ENCODE measurements around the gene RGL1.
A peak's percentile ranks its signal among the peaks of the same experiment; 100 is the strongest.

Gene RGL1

DNA sequence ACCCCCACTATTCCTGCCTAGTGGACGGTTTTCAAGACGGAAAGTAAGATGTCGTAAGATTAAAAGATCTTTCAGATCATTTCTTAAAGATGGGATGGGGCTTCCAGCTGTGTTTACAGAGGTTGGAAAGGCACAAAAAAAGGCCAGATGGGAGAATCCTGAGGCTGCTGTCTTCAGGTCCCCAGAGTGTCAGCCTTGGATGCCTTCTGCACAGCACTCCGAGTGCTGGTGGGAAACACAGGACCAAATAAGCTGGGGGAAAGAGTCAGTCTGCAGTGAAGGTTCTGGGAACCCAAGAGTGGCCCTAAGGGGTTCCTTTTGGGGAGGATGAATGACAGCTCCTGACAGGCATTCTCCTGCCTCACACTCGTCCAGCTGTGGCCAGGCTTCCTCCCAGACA lies 136.1 kb downstream of the RGL1 start:
- no peak overlapping the region for H3K4me3 ChIP-seq (ENCODE audit: low read depth, low read length)
- DNase-seq (ENCODE audit: low read depth) = no peak
- TF ChIP-seq, protein P1, sequence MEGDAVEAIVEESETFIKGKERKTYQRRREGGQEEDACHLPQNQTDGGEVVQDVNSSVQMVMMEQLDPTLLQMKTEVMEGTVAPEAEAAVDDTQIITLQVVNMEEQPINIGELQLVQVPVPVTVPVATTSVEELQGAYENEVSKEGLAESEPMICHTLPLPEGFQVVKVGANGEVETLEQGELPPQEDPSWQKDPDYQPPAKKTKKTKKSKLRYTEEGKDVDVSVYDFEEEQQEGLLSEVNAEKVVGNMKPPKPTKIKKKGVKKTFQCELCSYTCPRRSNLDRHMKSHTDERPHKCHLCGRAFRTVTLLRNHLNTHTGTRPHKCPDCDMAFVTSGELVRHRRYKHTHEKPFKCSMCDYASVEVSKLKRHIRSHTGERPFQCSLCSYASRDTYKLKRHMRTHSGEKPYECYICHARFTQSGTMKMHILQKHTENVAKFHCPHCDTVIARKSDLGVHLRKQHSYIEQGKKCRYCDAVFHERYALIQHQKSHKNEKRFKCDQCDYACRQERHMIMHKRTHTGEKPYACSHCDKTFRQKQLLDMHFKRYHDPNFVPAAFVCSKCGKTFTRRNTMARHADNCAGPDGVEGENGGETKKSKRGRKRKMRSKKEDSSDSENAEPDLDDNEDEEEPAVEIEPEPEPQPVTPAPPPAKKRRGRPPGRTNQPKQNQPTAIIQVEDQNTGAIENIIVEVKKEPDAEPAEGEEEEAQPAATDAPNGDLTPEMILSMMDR (conservative IDR thresholded peaks at IDR 0.05; ENCODE audit: low read depth, low read length) = no peak

DNA sequence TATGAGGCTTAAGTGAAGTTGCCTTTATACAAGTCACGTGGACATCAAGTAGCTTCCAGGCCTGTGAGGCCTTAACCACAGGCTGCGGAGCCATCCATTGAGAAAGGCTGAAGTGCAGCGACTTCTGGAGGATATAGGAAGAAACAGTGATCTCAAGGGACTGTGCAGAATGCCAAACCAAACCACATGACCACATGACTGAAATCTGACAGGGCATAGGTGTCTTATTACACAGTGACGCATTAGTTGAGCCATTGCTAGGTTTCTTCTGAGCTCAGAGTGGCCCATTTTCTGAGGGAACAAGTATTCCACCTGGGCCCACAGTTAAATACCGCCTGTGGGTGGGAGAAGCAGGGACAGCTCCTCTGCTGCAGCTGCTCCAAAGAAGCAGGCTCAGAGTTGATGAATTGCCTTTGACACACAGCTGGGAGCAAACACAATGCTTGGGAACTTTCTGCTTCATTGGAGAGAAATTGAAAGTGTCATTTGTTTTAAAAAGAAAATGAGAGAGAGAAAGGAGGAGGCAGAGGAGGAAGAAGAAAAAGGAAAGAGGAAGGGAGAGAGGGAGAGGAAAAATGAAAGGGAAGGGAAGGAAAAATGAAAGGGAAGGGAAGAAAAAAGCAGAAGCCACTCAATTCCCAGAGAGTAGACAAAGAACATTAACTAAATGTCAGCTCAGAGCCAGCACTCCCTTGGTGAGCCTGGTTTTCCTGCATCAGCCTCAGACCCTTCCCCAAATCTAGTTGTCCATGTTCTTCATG lies 138.2 kb downstream of the RGL1 start:
- TF ChIP-seq, protein P1 (conservative IDR thresholded peaks at IDR 0.05; ENCODE audit: low read depth, low read length) = peak; percentile 49
- H3K4me3 ChIP-seq (ENCODE audit: low read depth, low read length) = no peak overlapping the region
- peak; percentile 100 for DNase-seq (ENCODE audit: low read depth)

DNA sequence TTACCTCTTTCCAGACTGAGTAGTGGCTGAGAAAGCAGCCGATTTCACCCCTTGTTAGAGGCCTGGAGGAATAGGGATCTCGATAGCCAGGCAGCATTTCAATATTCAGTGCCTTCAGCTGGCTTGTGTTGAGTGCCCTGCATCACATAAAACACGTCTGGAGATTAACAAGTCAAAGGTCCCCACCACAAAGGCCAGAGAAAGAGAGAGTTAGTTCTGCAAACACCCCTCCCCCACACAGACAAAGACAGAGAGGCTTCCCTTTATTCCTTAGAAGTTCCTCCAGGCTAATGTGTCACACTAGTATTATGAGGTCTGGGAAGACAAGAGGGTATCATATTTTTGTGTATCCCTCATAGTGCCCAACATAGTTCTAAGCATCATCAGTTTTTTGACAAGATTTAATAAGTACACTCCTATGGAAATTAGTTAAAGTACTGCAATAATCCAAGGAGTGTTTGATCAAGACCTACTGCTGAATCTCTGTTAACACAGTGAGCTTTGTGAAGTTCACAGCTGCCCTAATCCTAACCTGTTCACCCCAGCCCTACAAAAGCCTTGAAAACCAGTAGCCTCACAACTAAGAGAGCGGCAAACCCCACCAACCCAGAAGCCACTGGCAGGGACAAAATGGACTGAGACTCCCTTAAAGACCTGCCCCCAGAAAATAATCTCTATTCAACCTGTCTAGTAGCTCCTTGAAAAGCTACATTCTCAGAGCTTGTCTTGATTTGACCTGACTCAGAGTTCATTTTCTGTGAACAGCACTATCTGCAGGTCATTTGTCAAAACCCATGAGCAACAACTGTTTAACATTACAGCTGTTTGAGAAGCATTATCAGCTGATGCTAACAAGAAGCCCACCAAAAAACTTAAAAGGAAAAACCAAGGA lies 140.8 kb downstream of the RGL1 start:
- TF ChIP-seq, protein P1 (conservative IDR thresholded peaks at IDR 0.05; ENCODE audit: low read depth, low read length) = no peak
- no peak for DNase-seq (ENCODE audit: low read depth)
- no peak overlapping the region for H3K4me3 ChIP-seq (ENCODE audit: low read depth, low read length)

DNA sequence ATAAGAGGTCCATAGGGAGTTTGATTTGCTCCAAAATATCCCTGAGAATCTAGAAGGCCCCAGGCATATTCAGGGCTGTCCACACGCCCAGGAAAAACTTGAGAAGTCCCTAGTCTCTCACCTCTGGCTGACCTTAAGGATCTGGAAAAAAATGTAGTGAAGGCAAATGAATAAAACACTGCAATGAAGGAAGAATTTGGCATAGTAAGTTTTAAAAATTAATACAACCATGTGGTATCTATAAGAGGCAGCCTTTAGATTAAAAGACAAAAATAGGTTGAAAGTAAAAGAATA lies 141.3 kb downstream of the RGL1 start:
- no peak for DNase-seq (ENCODE audit: low read depth)
- TF ChIP-seq, protein P1 (conservative IDR thresholded peaks at IDR 0.05; ENCODE audit: low read depth, low read length) = no peak

DNA sequence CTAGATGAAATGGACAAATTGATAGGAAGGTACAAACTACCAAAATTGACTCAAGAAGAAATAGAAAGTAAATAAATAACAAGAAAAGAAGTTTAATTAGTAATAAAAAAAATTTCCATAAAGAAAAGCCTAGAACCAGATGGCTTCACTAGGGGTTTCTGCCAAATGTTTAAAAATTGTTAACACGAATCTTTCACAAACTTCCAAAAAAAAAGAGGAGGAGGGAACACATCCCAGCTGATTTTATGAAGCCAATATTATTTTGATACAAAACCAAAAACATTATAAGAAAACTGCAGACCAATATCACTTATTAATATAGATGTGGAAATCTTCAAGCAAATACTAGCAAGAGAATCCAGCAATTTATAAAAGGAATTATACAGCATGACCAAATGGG lies 143.1 kb downstream of the RGL1 start:
- DNase-seq (ENCODE audit: low read depth) = no peak
- TF ChIP-seq, protein P1 (conservative IDR thresholded peaks at IDR 0.05; ENCODE audit: low read depth, low read length) = no peak

More for the DNA sequence above, 141.3 kb downstream of the RGL1 start:
- no peak overlapping the region for H3K4me3 ChIP-seq (ENCODE audit: low read depth, low read length)

DNA sequence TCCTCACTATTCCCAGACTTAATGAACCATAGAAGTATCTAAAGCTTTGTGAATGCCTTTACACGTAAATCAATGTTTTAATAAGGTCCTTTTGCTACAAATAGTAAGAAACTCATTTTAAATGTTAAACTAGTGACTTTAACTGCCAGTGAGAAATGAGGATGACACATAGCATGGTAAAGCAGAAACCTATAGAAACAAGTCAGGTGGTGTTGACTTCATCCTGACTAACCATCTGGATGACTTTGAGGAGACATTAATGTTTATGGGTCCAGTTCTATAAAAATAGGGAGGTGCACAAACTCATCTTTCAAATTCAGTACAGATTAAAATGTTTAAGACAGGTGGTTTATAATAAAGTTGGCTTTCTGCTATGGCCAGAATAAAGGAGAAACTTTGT lies 147.2 kb downstream of the RGL1 start:
- DNase-seq (ENCODE audit: low read depth) = no peak
- TF ChIP-seq, protein P1 (conservative IDR thresholded peaks at IDR 0.05; ENCODE audit: low read depth, low read length) = no peak
- H3K4me3 ChIP-seq (ENCODE audit: low read depth, low read length) = no peak overlapping the region

More for the DNA sequence above, 143.1 kb downstream of the RGL1 start:
- H3K4me3 ChIP-seq (ENCODE audit: low read depth, low read length) = no peak overlapping the region
